ENCODE results near the gene TNIP3.

DNA sequence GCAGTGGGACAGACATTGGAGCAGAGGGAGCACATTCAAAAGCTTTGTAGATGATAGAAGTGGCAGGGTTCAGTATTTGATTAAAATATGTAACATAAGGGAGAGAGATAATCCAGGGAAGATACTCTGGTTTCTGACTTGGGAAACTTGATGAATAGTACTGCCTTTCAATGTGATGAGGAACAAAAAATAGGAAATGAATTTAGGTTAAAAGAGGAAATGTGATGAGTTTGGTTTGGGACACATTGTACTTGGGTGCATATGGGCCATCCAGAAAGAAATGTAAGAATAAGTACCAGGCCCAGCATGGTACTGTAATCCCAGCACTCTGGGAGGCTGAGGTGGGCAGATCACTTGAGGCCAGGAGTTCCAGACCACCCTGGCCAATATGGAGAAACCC lies 70.9 kb downstream of the TNIP3 start:
- TF ChIP-seq POLR2A (IDR thresholded peaks at IDR 0.05), result no peak
- TF ChIP-seq, protein P1, sequence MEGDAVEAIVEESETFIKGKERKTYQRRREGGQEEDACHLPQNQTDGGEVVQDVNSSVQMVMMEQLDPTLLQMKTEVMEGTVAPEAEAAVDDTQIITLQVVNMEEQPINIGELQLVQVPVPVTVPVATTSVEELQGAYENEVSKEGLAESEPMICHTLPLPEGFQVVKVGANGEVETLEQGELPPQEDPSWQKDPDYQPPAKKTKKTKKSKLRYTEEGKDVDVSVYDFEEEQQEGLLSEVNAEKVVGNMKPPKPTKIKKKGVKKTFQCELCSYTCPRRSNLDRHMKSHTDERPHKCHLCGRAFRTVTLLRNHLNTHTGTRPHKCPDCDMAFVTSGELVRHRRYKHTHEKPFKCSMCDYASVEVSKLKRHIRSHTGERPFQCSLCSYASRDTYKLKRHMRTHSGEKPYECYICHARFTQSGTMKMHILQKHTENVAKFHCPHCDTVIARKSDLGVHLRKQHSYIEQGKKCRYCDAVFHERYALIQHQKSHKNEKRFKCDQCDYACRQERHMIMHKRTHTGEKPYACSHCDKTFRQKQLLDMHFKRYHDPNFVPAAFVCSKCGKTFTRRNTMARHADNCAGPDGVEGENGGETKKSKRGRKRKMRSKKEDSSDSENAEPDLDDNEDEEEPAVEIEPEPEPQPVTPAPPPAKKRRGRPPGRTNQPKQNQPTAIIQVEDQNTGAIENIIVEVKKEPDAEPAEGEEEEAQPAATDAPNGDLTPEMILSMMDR (IDR thresholded peaks at IDR 0.05), result no peak
